Hepatocyte (in vitro differentiated cells): ENCODE results near the gene CDH22. TPM values are rescaled to one million over a fixed set of nuclear protein-coding genes. Genes with fewer than 3 reads are reported as not detected.

Experiments used
- DNase-seq: peaks from one replicate; pipeline ENCODE4 v3.0.0-alpha.2; 2016; ENCODE audit warnings: low spot score
- H2AFZ ChIP-seq: fragments of 200-600 bp; sonication (generic); 2 replicates; pipeline ENCODE4 v1.6.0; 2016; ENCODE audit warnings: antibody characterized with exemption, mild to moderate bottlenecking
- H3K27ac ChIP-seq: fragments of 200-600 bp; sonication (generic); 2 replicates; pipeline ENCODE4 v1.5.1; 2016; ENCODE audit warnings: mild to moderate bottlenecking
- H3K27me3 ChIP-seq: fragments of 200-600 bp; sonication (generic); 2 replicates; pipeline ENCODE4 v1.6.1; 2016
- H3K36me3 ChIP-seq: fragments of 200-600 bp; sonication (generic); replicated peaks from 2 replicates; pipeline ENCODE4 v1.5.1; 2016; ENCODE audit warnings: low read depth; ENCODE audit not compliant: insufficient read depth
- H3K4me1 ChIP-seq: fragments of 200-600 bp; sonication (generic); 2 replicates; pipeline ENCODE4 v1.5.1; 2016; ENCODE audit warnings: mild to moderate bottlenecking, moderate library complexity; ENCODE audit not compliant: insufficient read depth
- H3K4me2 ChIP-seq: fragments of 200-600 bp; sonication (generic); 2 replicates; pipeline ENCODE4 v1.6.0; 2016
- H3K4me3 ChIP-seq: fragments of 200-600 bp; sonication (generic); 2 replicates; pipeline ENCODE4 v1.5.1; 2016; ENCODE audit warnings: mild to moderate bottlenecking
- H3K79me2 ChIP-seq: fragments of 200-600 bp; sonication (generic); 2 replicates; pipeline ENCODE4 v1.6.0; 2017; ENCODE audit warnings: mild to moderate bottlenecking
- H3K9me2 ChIP-seq: fragments of 200-600 bp; sonication (generic); replicated peaks from 2 replicates; pipeline ENCODE4 v1.6.0; 2017; ENCODE audit warnings: mild to moderate bottlenecking; ENCODE audit not compliant: insufficient read depth
- H3K9me3 ChIP-seq: fragments of 200-600 bp; sonication (generic); 2 replicates; pipeline ENCODE4 v1.5.1; 2016; ENCODE audit warnings: low read depth, mild to moderate bottlenecking
- H4K20me1 ChIP-seq: fragments of 200-600 bp; sonication (generic); 2 replicates; pipeline ENCODE4 v1.6.0; 2016; ENCODE audit warnings: mild to moderate bottlenecking; ENCODE audit not compliant: insufficient read depth, poor library complexity, severe bottlenecking
- CTCF ChIP-seq: fragments of 200-600 bp; sonication (generic); IDR thresholded peaks from 2 replicates; pipeline ENCODE4 v1.5.1; 2016; ENCODE audit warnings: antibody characterized with exemption, mild to moderate bottlenecking; ENCODE audit not compliant: poor library complexity
- EZH2 ChIP-seq: fragments of 200-600 bp; sonication (generic); IDR thresholded peaks from 2 replicates; pipeline ENCODE4 v1.6.1; 2016; ENCODE audit warnings: antibody characterized with exemption, mild to moderate bottlenecking, borderline replicate concordance
- EZH2phosphoT487 ChIP-seq: fragments of 200-600 bp; sonication (generic); IDR thresholded peaks from one replicate; pipeline ENCODE4 v1.6.1; 2018; ENCODE audit warnings: antibody characterized with exemption, mild to moderate bottlenecking, low read depth, moderate library complexity; ENCODE audit not compliant: unreplicated experiment, severe bottlenecking
- whole genome bisulfite sequencing: methylation state at CpG from one replicate; pipeline ENCODE4 v1.1.6; 2016; ENCODE audit warnings: low lambda C conversion rate; ENCODE audit errors: missing lambda C conversion rate; 5-methylcytosine and 5-hydroxymethylcytosine counted together
- polyA plus RNA-seq: library from polyadenylated mRNA; unstranded; fragments of >200 nt; fragmentation: Nextera tagmentation; extraction: Ambion mirVana; gene quantifications from 2 replicates; pipeline ENCODE4 v1.2.1, GENCODE V29; 2016
- total RNA-seq: library from RNA; depleted of rRNA; stranded (reverse); fragments of >200 nt; gene quantifications from 2 replicates; pipeline ENCODE4 v1.2.3, GENCODE V29; 2014

The CDH22 gene
- total and polyA plus RNA-seq, 2 experiments from 2014 or later, result not detected

- H3K36me3 ChIP-seq, result no peaks in the 10 kb centered on the region
- H3K4me3 ChIP-seq, result no peak overlapping the region
- H3K9me2 ChIP-seq, result no peaks in the 10 kb centered on the region
- no peak for TF ChIP-seq EZH2
- TF ChIP-seq CTCF, result no peak
- no peak for TF ChIP-seq EZH2phosphoT487
- no peaks in the 10 kb centered on the region for H3K79me2 ChIP-seq
- H3K9me3 ChIP-seq, result no peaks in the 10 kb centered on the region
- no peaks in the 10 kb centered on the region for H4K20me1 ChIP-seq
- peaks cover 8% of the 10 kb centered on the region for H3K27me3 ChIP-seq
- H2AFZ ChIP-seq, result no peak overlapping the region
- H3K4me2 ChIP-seq, result no peak overlapping the region
- 51% methylated on average over 8 of the region's 8 CpGs for WGBS
- H3K4me1 ChIP-seq, result no peaks in the 10 kb centered on the region
- no peak overlapping the region for H3K27ac ChIP-seq
- DNase-seq, result no peak
Measured at GRCh38 chr20:46226602-46227001, 81.7 kb downstream of the CDH22 start.

GRCh38 chr20:46222521-46223007 is 85.7 kb downstream of the CDH22 start:
- Histone ChIP-seq H4K20me1 (no peaks in the 10 kb centered on the region), H3K4me3 (no peak overlapping the region), H3K9me2 (no peaks in the 10 kb centered on the region), H3K9me3 (no peaks in the 10 kb centered on the region), H3K27me3 (peaks cover 14% of the 10 kb centered on the region), H3K4me2 (peak overlapping the region; percentile 25), H3K79me2 (no peaks in the 10 kb centered on the region), H3K36me3 (no peaks in the 10 kb centered on the region), H3K4me1 (no peaks in the 10 kb centered on the region), H3K27ac (no peak overlapping the region), H2AFZ (no peak overlapping the region)
- WGBS, result 28% methylated on average over 13 of the region's 14 CpGs
- peak; percentile 41 for DNase-seq
- no peak for TF ChIP-seq EZH2phosphoT487
- TF ChIP-seq CTCF, result no peak
- TF ChIP-seq EZH2, result no peak

DNA sequence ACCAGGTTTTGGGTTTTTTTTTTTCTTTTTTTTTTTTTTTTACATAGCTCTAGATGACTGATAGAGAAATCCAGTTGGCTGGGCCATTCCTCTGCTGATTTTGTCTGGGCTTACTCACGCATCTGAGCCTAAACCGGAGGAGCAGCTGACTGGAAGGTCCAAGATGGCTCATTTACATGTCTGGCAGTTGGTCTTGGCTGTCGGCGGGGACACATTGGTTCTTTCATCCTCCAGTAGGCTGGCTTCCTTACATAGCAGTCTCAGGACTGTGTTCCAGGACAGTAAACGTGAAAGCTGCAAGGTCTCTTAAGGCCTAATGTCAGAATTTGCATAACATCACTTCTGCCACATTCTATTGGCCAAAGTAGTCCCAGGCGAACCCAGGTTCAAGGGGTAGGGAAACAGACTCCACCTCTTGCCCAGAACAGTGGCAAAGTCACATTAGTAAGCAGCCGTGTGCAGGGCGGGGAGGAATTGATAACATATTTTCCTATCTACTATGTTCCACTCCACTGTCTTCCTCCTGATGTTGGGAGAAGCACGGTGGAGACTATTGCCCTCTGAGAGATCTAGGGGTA is 87.0 kb downstream of the CDH22 start:
- Histone ChIP-seq H2AFZ (no peak overlapping the region), H3K4me3 (no peak overlapping the region), H3K4me2 (no peak overlapping the region), H3K27me3 (peaks cover 14% of the 10 kb centered on the region), H3K36me3 (no peaks in the 10 kb centered on the region), H4K20me1 (no peaks in the 10 kb centered on the region), H3K4me1 (peaks cover under 1% of the 10 kb centered on the region), H3K9me2 (no peaks in the 10 kb centered on the region), H3K9me3 (no peaks in the 10 kb centered on the region), H3K79me2 (no peaks in the 10 kb centered on the region), H3K27ac (no peak overlapping the region)
- 67% methylated on average over 9 of the region's 9 CpGs for WGBS
- no peak for TF ChIP-seq CTCF
- no peak for TF ChIP-seq EZH2
- no peak for TF ChIP-seq EZH2phosphoT487
- no peak for DNase-seq
